ENCODE data around the gene ACAT1. TPM values are rescaled to one million over a fixed set of nuclear protein-coding genes. Genes with fewer than 3 reads are reported as not detected.
"Not testable (repeated sequence)": the region's sequence is repeated elsewhere in the genome, so short reads cannot be mapped to it uniquely, and the experiment has no call there.

The ACAT1 gene
- polyA plus RNA-seq, 1 of the 3 experiments (the other 2 are of a cell fraction) = 78.8 TPM

- peaks cover 4% of the 10 kb centered on the region for H3F3A ChIP-seq (replicated peaks; ENCODE audit: insufficient read depth)
- no peaks in the 10 kb centered on the region for H3K27me3 ChIP-seq (ENCODE audit: insufficient read depth)
- H3K9me2 ChIP-seq = no peaks in the 10 kb centered on the region
- no peaks in the 10 kb centered on the region for H3K9me3 ChIP-seq
- 100% methylated on average over 1 of the region's 1 CpG for WGBS (ENCODE audit: low lambda C conversion rate)
- no peak overlapping the region for H3K4me3 ChIP-seq (ENCODE audit: low read depth in 2 of 2, low read length in 1 of 2)
- no peak for DNase-seq
- TF ChIP-seq MXI1 (IDR thresholded peaks at IDR 0.05; ENCODE audit: low read depth, low read length) (no peak), CTCF (IDR thresholded peaks at IDR 0.05) (no peak), RFX5 (IDR thresholded peaks at IDR 0.05; ENCODE audit: low read length) (no peak), TAF1 (IDR thresholded peaks at IDR 0.05; ENCODE audit: borderline replicate concordance, low read depth, low read length) (no peak), FOSL2 (IDR thresholded peaks at IDR 0.05; ENCODE audit: borderline replicate concordance, low read depth) (no peak), SIN3A (IDR thresholded peaks at IDR 0.05; ENCODE audit: borderline replicate concordance, low read depth, low read length) (no peak), NRF1 (IDR thresholded peaks at IDR 0.05; ENCODE audit: low read depth, low read length) (no peak), SMC3 (IDR thresholded peaks at IDR 0.05; ENCODE audit: low read depth, low read length) (no peak), EP300 (IDR thresholded peaks at IDR 0.05; ENCODE audit: borderline replicate concordance in 1 of 2, low read depth in 1 of 2, low read length in 1 of 2) (no peak), RXRA (IDR thresholded peaks at IDR 0.05; ENCODE audit: borderline replicate concordance, low read depth) (no peak), TEAD4 (IDR thresholded peaks at IDR 0.05; ENCODE audit: borderline replicate concordance, insufficient read depth) (no peak), NFIC (IDR thresholded peaks at IDR 0.05; ENCODE audit: borderline replicate concordance) (no peak), USF1 (IDR thresholded peaks at IDR 0.05; ENCODE audit: borderline replicate concordance, low read depth) (no peak), ZBTB33 (IDR thresholded peaks at IDR 0.05; ENCODE audit: borderline replicate concordance, low read depth) (no peak), IRF3 (IDR thresholded peaks at IDR 0.05; ENCODE audit: low read depth, low read length) (no peak), PBX3 (IDR thresholded peaks at IDR 0.05) (no peak)
- peaks cover 8 to 19% of the 10 kb centered on the region in 2 experiments for H3K36me3 ChIP-seq (replicated peaks in 1 of 2; ENCODE audit: control insufficient read depth in 1 of 2, insufficient read depth in 2 of 2, low read length in 1 of 2)
- ChIA-PET CTCF (no interaction called here), POLR2A (no interaction called here)
- H4K20me1 ChIP-seq (ENCODE audit: insufficient read depth) = no peaks in the 10 kb centered on the region
- H3K79me2 ChIP-seq (ENCODE audit: insufficient read depth) = peaks cover 29% of the 10 kb centered on the region
- no peak overlapping the region for H3K9ac ChIP-seq
- no peak overlapping the region for H2AFZ ChIP-seq (ENCODE audit: low read depth)
- no peak overlapping the region for H3K4me2 ChIP-seq
- no peaks in the 10 kb centered on the region; a peak in 1 of 4 replicates for H3K4me1 ChIP-seq (ENCODE audit: control insufficient read depth in 1 of 2, insufficient read depth in 2 of 2, low read depth in 1 of 2, low read length in 1 of 2)
- peak overlapping the region in 1 of 2 experiments; percentile 12; a peak in 1 of 4 replicates for H3K27ac ChIP-seq (ENCODE audit: low read depth in 2 of 2, low read length in 1 of 2)
Measured at GRCh38 chr11:108131993-108132392, 10.6 kb downstream of the ACAT1 start.

GRCh38 chr11:108132993-108133538 lies 11.7 kb downstream of the ACAT1 start:
- CTCF ChIA-PET, H3K9me3 ChIP-seq: not testable (repeated sequence)
- 86% methylated on average over 1 of the region's 2 CpGs for WGBS (ENCODE audit: low lambda C conversion rate)

More at GRCh38 chr11:108132993-108133538, 11.7 kb downstream of the ACAT1 start:
- H3F3A ChIP-seq (replicated peaks; ENCODE audit: insufficient read depth); POLR2A ChIA-PET; H3K4me3 ChIP-seq (ENCODE audit: low read depth in 2 of 2, low read length in 1 of 2); H3K27ac ChIP-seq (ENCODE audit: low read depth in 2 of 2, low read length in 1 of 2); DNase-seq; H3K9ac ChIP-seq; H3K9me2 ChIP-seq; H4K20me1 ChIP-seq (ENCODE audit: insufficient read depth); H2AFZ ChIP-seq (ENCODE audit: low read depth); H3K27me3 ChIP-seq (ENCODE audit: insufficient read depth); H3K4me2 ChIP-seq; H3K4me1 ChIP-seq (ENCODE audit: control insufficient read depth in 1 of 2, insufficient read depth in 2 of 2, low read depth in 1 of 2, low read length in 1 of 2): not testable (repeated sequence)
- H3K36me3 ChIP-seq (replicated peaks in 1 of 2; ENCODE audit: control insufficient read depth in 1 of 2, insufficient read depth in 2 of 2, low read length in 1 of 2) = peaks cover 10 to 22% of the 10 kb centered on the region in 2 experiments
- peaks cover 18% of the 10 kb centered on the region for H3K79me2 ChIP-seq (ENCODE audit: insufficient read depth)
